ENCODE data around the gene PTGIR. TPM values are rescaled to one million over a fixed set of nuclear protein-coding genes. Genes with fewer than 3 reads are reported as not detected.

Gene PTGIR
- total and polyA plus RNA-seq, 10 of the 15 experiments (the other 5 are each of a cell fraction or from before 2014, with no cell fraction given): 0.34 to 29.1 (median 9.9) TPM

- ChIA-PET SMC1A (ENCODE audit: uncharacterized antibody, unreplicated experiment) (no interaction called here), RAD21 (ENCODE audit: unreplicated experiment) (no interaction called here), CTCF (no interaction called here), POLR2A (no interaction called here)
- Histone ChIP-seq H3K36me3 (ENCODE audit: control insufficient read depth in 2 of 2, insufficient read depth in 2 of 2, low read length in 1 of 2) (peaks cover 0 to 3% of the 10 kb centered on the region in 2 experiments; a peak in 2 of 4 replicates), H3K27me3 (replicated peaks in 1 of 2; ENCODE audit: control insufficient read depth in 2 of 2, insufficient read depth in 2 of 2, low read length in 1 of 2) (no peaks in the 10 kb centered on the region), H2AFZ (ENCODE audit: control insufficient read depth, low read depth, low read length) (no peak overlapping the region), H3K9me3 (replicated peaks; ENCODE audit: control insufficient read depth, insufficient read depth, low read length) (no peaks in the 10 kb centered on the region), H3K27ac (ENCODE audit: control insufficient read depth, insufficient read depth) (no peak overlapping the region), H3K4me1 (ENCODE audit: control insufficient read depth, insufficient read depth, low read length) (no peaks in the 10 kb centered on the region), H3K4me2 (ENCODE audit: control insufficient read depth, insufficient read depth) (no peak overlapping the region), H3K9ac (ENCODE audit: control insufficient read depth, insufficient read depth, low read length) (no peak overlapping the region), H3K79me2 (ENCODE audit: control insufficient read depth, insufficient read depth, low read length) (no peaks in the 10 kb centered on the region), H4K20me1 (ENCODE audit: control insufficient read depth, insufficient read depth) (no peaks in the 10 kb centered on the region), H3K4me3 (no peak overlapping the region)
- FAIRE-seq (no peak), DNase-seq (ENCODE audit: low read depth, low spot score) (no peak), ATAC-seq (no peak)
- in situ Hi-C loops (cut with MboI): loop anchor here (5.0 kb wide), 1 partner anchor 136 kb away; no protein-coding TSS in a partner anchor
- intact Hi-C loops (cut with micrococcal nuclease; ENCODE audit: unreplicated experiment): no loop called here
- no TSS peak for BruUV-seq (replicated peaks)
- WGBS (ENCODE audit: insufficient coverage, insufficient replicate concordance, low lambda C conversion rate, missing lambda C conversion rate): 65% methylated on average over 3 of the region's 3 CpGs
- no peak for TF ChIP-seq POLR2A (IDR thresholded peaks at IDR 0.05; ENCODE audit: low read depth, low read length)
- TF ChIP-seq ZBTB40 (IDR thresholded peaks at IDR 0.05; ENCODE audit: borderline replicate concordance): no peak
- TF ChIP-seq, protein P1, sequence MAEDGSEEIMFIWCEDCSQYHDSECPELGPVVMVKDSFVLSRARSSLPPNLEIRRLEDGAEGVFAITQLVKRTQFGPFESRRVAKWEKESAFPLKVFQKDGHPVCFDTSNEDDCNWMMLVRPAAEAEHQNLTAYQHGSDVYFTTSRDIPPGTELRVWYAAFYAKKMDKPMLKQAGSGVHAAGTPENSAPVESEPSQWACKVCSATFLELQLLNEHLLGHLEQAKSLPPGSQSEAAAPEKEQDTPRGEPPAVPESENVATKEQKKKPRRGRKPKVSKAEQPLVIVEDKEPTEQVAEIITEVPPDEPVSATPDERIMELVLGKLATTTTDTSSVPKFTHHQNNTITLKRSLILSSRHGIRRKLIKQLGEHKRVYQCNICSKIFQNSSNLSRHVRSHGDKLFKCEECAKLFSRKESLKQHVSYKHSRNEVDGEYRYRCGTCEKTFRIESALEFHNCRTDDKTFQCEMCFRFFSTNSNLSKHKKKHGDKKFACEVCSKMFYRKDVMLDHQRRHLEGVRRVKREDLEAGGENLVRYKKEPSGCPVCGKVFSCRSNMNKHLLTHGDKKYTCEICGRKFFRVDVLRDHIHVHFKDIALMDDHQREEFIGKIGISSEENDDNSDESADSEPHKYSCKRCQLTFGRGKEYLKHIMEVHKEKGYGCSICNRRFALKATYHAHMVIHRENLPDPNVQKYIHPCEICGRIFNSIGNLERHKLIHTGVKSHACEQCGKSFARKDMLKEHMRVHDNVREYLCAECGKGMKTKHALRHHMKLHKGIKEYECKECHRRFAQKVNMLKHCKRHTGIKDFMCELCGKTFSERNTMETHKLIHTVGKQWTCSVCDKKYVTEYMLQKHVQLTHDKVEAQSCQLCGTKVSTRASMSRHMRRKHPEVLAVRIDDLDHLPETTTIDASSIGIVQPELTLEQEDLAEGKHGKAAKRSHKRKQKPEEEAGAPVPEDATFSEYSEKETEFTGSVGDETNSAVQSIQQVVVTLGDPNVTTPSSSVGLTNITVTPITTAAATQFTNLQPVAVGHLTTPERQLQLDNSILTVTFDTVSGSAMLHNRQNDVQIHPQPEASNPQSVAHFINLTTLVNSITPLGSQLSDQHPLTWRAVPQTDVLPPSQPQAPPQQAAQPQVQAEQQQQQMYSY (CRISPR knock-in tag; IDR thresholded peaks at IDR 0.05): no peak
- TF ChIP-seq KAT2A (conservative IDR thresholded peaks at IDR 0.05; ENCODE audit: control insufficient read depth, low read depth, low read length): no peak
- no peak for TF ChIP-seq NFYB (IDR thresholded peaks at IDR 0.05; ENCODE audit: insufficient read depth, low read depth, low read length)
- TF ChIP-seq HDAC6 (IDR thresholded peaks at IDR 0.05; ENCODE audit: unreplicated experiment): no peak
- TF ChIP-seq POLR2AphosphoS5 (IDR thresholded peaks at IDR 0.05; ENCODE audit: low read length): no peak
- TF ChIP-seq LARP7 (IDR thresholded peaks at IDR 0.05): no peak
- TF ChIP-seq EED (IDR thresholded peaks at IDR 0.05; ENCODE audit: low read depth): no peak
- no peak for TF ChIP-seq NRF1 (conservative IDR thresholded peaks at IDR 0.05; ENCODE audit: low read depth, low read length)
- no peak for TF ChIP-seq HDGF (IDR thresholded peaks at IDR 0.05)
- TF ChIP-seq SIX5 (IDR thresholded peaks at IDR 0.05; ENCODE audit: low read depth, low read length, severe bottlenecking): no peak
- TF ChIP-seq, protein P2, sequence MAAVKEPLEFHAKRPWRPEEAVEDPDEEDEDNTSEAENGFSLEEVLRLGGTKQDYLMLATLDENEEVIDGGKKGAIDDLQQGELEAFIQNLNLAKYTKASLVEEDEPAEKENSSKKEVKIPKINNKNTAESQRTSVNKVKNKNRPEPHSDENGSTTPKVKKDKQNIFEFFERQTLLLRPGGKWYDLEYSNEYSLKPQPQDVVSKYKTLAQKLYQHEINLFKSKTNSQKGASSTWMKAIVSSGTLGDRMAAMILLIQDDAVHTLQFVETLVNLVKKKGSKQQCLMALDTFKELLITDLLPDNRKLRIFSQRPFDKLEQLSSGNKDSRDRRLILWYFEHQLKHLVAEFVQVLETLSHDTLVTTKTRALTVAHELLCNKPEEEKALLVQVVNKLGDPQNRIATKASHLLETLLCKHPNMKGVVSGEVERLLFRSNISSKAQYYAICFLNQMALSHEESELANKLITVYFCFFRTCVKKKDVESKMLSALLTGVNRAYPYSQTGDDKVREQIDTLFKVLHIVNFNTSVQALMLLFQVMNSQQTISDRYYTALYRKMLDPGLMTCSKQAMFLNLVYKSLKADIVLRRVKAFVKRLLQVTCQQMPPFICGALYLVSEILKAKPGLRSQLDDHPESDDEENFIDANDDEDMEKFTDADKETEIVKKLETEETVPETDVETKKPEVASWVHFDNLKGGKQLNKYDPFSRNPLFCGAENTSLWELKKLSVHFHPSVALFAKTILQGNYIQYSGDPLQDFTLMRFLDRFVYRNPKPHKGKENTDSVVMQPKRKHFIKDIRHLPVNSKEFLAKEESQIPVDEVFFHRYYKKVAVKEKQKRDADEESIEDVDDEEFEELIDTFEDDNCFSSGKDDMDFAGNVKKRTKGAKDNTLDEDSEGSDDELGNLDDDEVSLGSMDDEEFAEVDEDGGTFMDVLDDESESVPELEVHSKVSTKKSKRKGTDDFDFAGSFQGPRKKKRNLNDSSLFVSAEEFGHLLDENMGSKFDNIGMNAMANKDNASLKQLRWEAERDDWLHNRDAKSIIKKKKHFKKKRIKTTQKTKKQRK (IDR thresholded peaks at IDR 0.05; ENCODE audit: low read depth, low read length): no peak
Measured at GRCh38 chr19:46668662-46669061, 43.8 kb upstream of the PTGIR start.

Measured in GM12878 (cell line).